ENCODE data around the gene NTRK2.

Gene NTRK2

DNA sequence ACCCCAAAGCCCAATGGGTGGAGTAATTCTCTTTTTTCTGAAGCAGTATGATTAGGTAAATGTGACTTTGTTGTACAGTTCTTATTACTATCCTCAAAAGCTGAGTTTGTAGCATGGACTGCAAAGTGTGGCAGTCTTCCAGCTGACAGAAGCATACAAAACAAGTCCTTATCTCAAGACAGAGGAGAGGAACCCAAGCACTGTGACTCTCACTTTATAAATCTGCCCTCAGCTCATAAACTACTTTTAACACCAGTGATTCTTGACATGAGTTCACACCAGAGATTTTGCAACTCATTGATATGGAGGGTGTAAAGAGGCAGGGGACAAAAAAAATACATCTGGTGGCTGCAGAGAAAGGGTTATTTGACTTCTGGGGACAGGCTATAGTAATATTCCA is 251.6 kb downstream of the NTRK2 start:
- POLR2A ChIA-PET (ENCODE audit: low non-redundant PET) = no interaction called here

DNA sequence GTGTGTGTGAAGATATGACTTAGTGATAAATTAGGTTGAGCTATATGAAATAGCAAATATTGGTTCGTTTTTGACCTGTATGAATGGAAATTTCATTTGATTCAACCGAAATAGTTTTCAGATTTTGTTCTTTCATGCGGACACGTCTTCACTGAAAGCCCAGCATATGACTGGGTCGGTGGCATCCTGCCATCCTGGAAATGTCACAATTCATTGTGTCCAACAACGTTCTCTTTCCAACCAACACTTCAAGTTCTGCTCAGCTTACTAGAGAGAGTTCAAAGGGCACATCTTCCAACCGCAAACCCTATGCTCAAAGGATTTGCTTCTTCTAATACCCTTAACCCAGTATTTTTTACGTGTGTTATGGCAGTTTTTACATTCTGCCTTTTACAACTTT is 252.5 kb downstream of the NTRK2 start:
- TF ChIP-seq, protein P1, sequence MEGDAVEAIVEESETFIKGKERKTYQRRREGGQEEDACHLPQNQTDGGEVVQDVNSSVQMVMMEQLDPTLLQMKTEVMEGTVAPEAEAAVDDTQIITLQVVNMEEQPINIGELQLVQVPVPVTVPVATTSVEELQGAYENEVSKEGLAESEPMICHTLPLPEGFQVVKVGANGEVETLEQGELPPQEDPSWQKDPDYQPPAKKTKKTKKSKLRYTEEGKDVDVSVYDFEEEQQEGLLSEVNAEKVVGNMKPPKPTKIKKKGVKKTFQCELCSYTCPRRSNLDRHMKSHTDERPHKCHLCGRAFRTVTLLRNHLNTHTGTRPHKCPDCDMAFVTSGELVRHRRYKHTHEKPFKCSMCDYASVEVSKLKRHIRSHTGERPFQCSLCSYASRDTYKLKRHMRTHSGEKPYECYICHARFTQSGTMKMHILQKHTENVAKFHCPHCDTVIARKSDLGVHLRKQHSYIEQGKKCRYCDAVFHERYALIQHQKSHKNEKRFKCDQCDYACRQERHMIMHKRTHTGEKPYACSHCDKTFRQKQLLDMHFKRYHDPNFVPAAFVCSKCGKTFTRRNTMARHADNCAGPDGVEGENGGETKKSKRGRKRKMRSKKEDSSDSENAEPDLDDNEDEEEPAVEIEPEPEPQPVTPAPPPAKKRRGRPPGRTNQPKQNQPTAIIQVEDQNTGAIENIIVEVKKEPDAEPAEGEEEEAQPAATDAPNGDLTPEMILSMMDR (conservative IDR thresholded peaks at IDR 0.05; ENCODE audit: low read depth) = no peak
- H3K27ac ChIP-seq = no peak overlapping the region
- no peak for DNase-seq (ENCODE audit: low spot score)
- POLR2A ChIA-PET (ENCODE audit: low non-redundant PET) = interaction anchor here (0.6 kb wide), 1 partner anchor 1467 kb away, joined by 5 read pairs; no protein-coding TSS in a partner anchor
- CTCF ChIA-PET = interaction anchor here (0.7 kb wide), 1 partner anchor 148 kb away, joined by 3 read pairs; no protein-coding TSS in a partner anchor

More for the DNA sequence above, 251.6 kb downstream of the NTRK2 start:
- DNase-seq (ENCODE audit: low spot score) = no peak
- CTCF ChIA-PET = interaction anchor here (0.7 kb wide), 1 partner anchor 253 kb away, joined by 4 read pairs; no protein-coding TSS in a partner anchor
- TF ChIP-seq, protein P1 (conservative IDR thresholded peaks at IDR 0.05; ENCODE audit: low read depth) = no peak
- no peak overlapping the region for H3K27ac ChIP-seq

DNA sequence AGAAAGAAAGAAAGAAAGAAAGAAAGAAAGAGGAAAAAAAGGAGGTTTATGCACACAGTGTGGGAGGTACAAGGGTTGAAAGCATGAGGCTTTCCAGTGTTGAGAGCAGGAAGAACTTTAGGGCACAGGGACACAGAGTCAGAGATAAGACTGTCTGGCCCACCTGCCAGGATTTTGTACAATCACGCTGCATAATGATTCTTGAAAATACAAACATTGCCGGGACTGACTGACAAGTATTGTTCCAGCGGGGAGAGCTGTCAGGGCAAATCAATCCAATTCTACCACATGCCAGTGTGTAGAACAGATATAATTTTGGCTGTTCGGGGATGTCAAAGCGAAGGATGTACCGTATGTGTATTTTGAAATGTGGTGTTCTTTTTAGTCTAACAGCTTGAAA is 254.7 kb downstream of the NTRK2 start:
- no peak for DNase-seq (ENCODE audit: low spot score)
- no peak overlapping the region for H3K27ac ChIP-seq
- CTCF ChIA-PET = no interaction called here
- POLR2A ChIA-PET (ENCODE audit: low non-redundant PET) = no interaction called here
- TF ChIP-seq, protein P1 (conservative IDR thresholded peaks at IDR 0.05; ENCODE audit: low read depth) = no peak

DNA sequence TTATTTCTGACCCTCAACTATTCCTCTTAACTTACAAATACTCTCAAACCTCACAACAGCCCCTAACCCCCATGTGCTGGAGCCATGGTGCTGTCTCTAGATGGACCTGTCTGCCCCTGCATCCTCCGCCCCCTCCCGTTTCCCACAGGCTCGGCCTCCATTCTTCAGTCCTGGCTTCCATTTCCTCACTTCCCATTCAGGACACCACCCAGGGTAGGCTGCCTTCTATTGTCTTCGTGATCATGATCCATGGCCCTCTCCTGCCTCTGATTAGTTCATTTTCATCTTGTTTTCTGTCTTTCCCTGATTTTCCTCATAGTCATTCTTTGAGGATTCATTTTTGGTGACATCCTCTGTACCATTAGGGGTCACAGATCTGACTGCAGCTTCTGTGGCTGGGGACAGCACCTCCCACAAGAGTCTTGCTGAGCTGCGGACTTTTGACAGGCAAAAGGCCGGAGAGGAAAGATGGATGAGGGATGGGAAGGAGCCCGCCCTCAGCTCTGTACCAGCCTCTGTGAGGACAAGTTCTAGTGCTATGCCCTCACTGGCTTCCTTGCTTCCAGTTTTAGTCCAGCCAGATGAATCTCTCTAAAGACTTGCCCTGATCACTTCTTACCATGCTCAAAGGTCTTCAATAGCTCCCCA is 255.8 kb downstream of the NTRK2 start:
- DNase-seq (ENCODE audit: low spot score) = no peak
- ChIA-PET CTCF (interaction anchor here (1.0 kb wide), 1 partner anchor 10 kb away, joined by 4 read pairs; no protein-coding TSS in a partner anchor), POLR2A (ENCODE audit: low non-redundant PET) (no interaction called here)
- TF ChIP-seq, protein P1 (conservative IDR thresholded peaks at IDR 0.05; ENCODE audit: low read depth) = no peak
- no peak overlapping the region for H3K27ac ChIP-seq

DNA sequence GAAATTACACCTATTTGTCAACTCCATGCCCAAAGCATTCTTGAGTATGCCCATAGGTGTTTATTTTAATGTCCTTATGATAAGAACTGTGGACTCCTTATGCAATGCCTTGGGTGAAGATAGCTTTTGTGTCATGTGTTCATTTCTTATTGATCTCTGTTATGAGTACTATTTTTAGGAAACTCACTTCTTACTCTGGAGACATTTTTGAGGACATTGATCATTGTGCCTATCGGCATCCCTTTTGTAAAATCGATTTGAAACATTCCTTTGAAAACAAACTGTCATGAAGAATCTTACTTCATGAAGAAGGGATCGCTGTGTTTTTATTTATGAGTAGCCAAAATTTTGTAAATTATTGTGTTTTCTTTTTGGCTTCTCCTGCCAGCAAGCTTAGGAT is 257.3 kb downstream of the NTRK2 start:
- TF ChIP-seq, protein P1 (conservative IDR thresholded peaks at IDR 0.05; ENCODE audit: low read depth) = no peak

DNA sequence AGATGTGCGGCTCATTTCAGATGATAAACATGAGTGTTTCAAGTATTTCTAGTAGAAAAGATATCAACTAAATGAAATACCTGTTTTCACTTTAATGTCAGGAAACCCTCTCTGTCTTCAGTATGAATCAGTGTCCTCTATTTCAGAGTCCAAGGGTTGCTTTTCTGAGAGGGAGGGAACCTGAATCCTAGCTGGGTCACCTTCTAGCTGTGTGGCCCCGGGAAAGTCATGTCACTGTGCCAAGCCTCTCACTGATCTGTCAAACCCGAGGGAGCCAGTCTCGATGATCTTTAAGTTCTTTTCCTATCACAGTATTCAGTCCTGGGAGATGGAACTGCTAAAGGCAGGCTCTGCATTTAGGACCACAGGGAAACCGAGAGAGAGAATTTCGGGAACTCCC is 258.9 kb downstream of the NTRK2 start:
- H3K27ac ChIP-seq = no peak overlapping the region
- POLR2A ChIA-PET (ENCODE audit: low non-redundant PET) = no interaction called here
- TF ChIP-seq, protein P1 (conservative IDR thresholded peaks at IDR 0.05; ENCODE audit: low read depth) = no peak
- CTCF ChIA-PET = interaction anchor here (1.2 kb wide), 1 partner anchor 30 kb away, joined by 3 read pairs; no protein-coding TSS in a partner anchor
- no peak for DNase-seq (ENCODE audit: low spot score)

More for the DNA sequence above, 257.3 kb downstream of the NTRK2 start:
- no peak for DNase-seq (ENCODE audit: low spot score)
- ChIA-PET POLR2A (ENCODE audit: low non-redundant PET) (no interaction called here), CTCF (no interaction called here)
- H3K27ac ChIP-seq = no peak overlapping the region
